Measurements from ENCODE around the gene TBC1D16. TPM values are rescaled to one million over a fixed set of nuclear protein-coding genes. Genes with fewer than 3 reads are reported as not detected.

The TBC1D16 gene
- total RNA-seq, 4 donors from 2014 or later, result 6.4 to 20.2 (median 11.5) TPM

DNA sequence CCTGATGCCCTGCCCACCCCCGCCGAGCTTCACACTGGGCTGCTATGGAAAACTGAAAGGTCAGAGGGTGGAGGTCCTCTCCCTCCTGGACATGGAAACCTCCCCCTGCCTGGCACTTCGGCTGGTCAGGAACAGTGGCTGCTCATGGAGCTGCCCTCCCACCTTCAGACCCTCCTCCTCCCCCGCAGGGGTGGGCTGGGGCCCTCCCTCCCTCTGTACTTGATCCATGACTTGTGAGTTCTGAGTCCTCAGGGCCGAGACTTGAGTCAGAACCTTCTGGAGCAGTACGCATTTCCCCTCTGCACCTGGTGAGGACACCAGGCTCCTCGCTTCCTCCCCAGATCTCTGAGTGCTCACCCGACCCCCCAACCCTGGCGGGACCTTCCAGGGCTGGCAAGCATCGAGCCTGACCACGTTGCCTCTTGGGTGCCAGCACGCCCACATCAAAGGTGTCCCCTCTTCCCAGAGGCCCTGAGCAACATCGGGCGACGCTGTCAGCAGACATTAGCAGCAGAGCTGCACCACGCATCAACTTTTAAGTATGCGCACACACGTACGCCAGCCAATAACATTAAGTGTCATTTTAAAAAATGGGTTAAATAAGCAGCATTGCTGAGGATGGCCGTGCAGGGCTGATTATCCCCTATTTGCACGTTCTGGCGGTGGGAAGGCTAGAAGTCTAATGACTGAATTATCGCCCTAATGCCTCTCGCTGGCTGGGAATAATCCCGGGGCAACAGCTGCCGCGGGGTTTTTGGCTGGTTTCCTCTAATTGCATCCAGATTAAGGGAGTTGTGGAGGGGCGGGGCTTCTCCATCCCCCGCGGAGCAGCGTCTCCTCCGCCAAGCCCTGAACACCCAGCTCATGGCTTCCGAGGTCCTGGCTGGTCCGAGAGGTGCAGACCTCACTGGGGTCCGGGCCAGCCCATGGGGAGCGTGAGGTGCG, 98.0 kb downstream of the TBC1D16 start:
- intact Hi-C loops (cut with DNase I), result no loop called here
- Histone ChIP-seq H3K4me1 (peaks cover 3 to 22% (median 10%) of the 10 kb centered on the region in 3 donors), H3K27me3 (peaks cover 0 to 13% (median 0%) of the 10 kb centered on the region in 4 donors), H3K36me3 (peaks cover 0 to 40% (median 0%) of the 10 kb centered on the region in 3 donors), H3K27ac (no peak overlapping the region), H3K4me3 (no peak overlapping the region), H3K9me3 (no peaks in the 10 kb centered on the region)
- WGBS, 2 donors, result 72 to 73% methylated on average over 12 to 25 of the region's 37 CpGs
- no peak for DNase-seq
- no peak for TF ChIP-seq POLR2A (IDR thresholded peaks at IDR 0.05)
- TF ChIP-seq, protein P1, sequence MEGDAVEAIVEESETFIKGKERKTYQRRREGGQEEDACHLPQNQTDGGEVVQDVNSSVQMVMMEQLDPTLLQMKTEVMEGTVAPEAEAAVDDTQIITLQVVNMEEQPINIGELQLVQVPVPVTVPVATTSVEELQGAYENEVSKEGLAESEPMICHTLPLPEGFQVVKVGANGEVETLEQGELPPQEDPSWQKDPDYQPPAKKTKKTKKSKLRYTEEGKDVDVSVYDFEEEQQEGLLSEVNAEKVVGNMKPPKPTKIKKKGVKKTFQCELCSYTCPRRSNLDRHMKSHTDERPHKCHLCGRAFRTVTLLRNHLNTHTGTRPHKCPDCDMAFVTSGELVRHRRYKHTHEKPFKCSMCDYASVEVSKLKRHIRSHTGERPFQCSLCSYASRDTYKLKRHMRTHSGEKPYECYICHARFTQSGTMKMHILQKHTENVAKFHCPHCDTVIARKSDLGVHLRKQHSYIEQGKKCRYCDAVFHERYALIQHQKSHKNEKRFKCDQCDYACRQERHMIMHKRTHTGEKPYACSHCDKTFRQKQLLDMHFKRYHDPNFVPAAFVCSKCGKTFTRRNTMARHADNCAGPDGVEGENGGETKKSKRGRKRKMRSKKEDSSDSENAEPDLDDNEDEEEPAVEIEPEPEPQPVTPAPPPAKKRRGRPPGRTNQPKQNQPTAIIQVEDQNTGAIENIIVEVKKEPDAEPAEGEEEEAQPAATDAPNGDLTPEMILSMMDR (IDR thresholded peaks at IDR 0.05), result no peak

DNA sequence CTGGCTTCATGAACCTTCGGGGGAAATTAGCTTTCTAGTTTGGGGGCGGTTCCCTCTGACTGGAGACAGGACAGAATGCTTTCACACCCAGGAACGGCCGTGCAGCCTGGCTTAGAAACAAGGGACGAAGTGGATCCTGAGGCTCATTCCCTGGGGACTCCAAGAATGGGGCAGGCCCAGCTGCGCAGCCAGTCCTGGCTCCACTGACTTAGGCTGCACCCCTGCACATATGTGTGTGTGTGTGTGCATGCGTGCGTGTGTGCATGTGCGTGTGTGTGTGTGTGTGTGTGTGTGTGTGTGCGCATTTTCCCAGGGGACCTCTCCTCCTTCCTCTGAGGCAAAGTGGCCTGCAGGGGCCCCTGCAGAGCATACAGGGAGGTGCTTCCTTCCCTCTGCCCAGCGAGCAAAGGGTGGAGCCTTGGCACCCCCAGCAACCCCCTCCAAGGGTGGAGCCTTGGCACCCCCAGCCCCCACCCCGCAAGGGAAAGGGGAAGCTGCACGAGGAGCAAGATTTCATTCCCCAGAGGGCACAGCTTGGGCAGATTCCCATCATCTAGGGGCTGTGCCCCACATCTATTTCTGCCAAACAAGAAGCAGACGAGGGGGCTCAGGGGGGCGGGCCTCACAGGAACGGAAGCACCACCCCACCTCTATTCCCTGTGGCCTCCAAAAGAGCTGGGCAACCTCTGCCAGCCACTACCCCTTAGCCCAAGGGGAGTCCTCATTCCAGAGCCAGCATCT, 98.9 kb downstream of the TBC1D16 start:
- Histone ChIP-seq H3K4me3 (no peak overlapping the region), H3K27me3 (peaks cover 0 to 21% (median 0%) of the 10 kb centered on the region in 4 donors), H3K9me3 (no peaks in the 10 kb centered on the region), H3K4me1 (peaks cover 3 to 22% (median 10%) of the 10 kb centered on the region in 3 donors), H3K36me3 (peaks cover 0 to 32% (median 0%) of the 10 kb centered on the region in 3 donors), H3K27ac (no peak overlapping the region)
- no peak for DNase-seq
- 61 to 62% methylated on average over 5 to 6 of the region's 16 CpGs for WGBS, 2 donors
- intact Hi-C loops (cut with DNase I), result no loop called here
- TF ChIP-seq POLR2A (IDR thresholded peaks at IDR 0.05), result no peak
- TF ChIP-seq, protein P1 (IDR thresholded peaks at IDR 0.05), result no peak

DNA sequence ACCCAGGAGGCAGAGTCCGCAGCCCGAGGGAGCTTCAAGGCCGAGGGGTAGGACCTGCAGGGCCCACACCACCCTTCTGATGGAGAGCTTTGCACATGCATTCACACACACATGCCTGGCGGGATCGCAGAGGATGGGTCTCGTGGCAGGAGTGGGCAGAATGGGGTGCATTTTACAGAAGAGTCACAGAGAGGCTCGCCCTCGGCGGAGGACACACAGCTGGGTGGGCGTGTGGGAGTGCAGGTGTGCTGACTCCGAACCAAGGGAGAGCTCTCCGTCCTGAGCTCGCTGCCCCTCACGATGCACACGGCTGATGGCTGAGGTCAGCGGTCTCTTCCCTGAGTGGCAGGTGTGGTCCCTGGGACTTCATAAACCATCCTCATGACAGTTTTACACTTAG, 99.6 kb downstream of the TBC1D16 start:
- no peak for DNase-seq
- intact Hi-C loops (cut with DNase I), result no loop called here
- peaks cover 9 to 29% (median 16%) of the 10 kb centered on the region in 3 donors for H3K4me1 ChIP-seq
- WGBS, 2 donors, result 83% methylated on average over 10 to 15 of the region's 16 CpGs
- H3K36me3 ChIP-seq, result peaks cover 0 to 24% (median 0%) of the 10 kb centered on the region in 3 donors
- no peak overlapping the region for H3K4me3 ChIP-seq
- no peak overlapping the region for H3K27ac ChIP-seq
- H3K27me3 ChIP-seq, result peaks cover 0 to 29% (median 2%) of the 10 kb centered on the region in 4 donors
- no peak for TF ChIP-seq POLR2A (IDR thresholded peaks at IDR 0.05)
- TF ChIP-seq, protein P1 (IDR thresholded peaks at IDR 0.05), result no peak
- H3K9me3 ChIP-seq, result no peaks in the 10 kb centered on the region

DNA sequence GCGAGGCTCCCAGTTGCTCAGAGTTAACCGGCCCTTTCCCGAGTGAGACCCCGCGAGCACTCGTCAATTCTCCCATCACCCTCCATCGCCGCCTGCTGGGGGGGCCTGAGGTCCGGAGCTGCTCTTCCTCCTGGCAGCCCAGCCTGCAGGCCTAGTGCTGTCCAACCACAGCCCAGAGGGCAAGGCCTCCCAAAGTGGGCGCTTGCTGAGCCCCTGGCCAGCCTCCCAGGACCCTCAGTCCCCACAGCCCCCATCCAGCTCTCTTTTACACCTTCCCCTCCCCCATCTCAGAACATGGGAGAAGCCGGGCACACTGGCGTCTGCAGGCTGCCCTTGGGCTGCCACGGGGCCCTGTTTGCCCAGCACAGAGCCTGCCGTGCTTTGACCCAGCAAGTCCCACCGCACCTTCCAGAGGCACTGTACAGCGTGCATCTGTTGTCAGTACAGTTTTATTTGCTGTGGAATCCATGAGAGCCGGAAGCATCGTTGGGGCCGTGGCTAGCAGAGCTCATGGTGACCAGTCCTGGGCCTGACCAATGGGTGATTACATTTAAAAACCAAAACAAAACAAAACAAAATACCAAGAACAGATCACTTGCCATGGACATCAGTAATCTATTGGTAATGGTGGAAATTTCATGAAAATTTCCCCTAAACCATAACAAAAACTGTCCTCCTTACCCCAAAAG, 100.3 kb downstream of the TBC1D16 start:
- TF ChIP-seq POLR2A (IDR thresholded peaks at IDR 0.05), result no peak
- TF ChIP-seq, protein P1 (IDR thresholded peaks at IDR 0.05), result no peak
- no peaks in the 10 kb centered on the region for H3K9me3 ChIP-seq
- H3K4me3 ChIP-seq, result no peak overlapping the region
- peaks cover 14 to 36% (median 23%) of the 10 kb centered on the region in 3 donors for H3K4me1 ChIP-seq
- H3K27me3 ChIP-seq, result peaks cover under 1 to 36% (median 9%) of the 10 kb centered on the region in 4 donors
- H3K36me3 ChIP-seq, result peaks cover 0 to 17% (median 0%) of the 10 kb centered on the region in 3 donors
- DNase-seq, result no peak
- no peak overlapping the region for H3K27ac ChIP-seq
- intact Hi-C loops (cut with DNase I), result no loop called here
- WGBS, 2 donors, result 85 to 87% methylated on average over 13 to 17 of the region's 19 CpGs

All from esophagus squamous epithelium (tissue), 5 donors.